Measurements from ENCODE around the gene SMAGP. TPM values are rescaled to one million over a fixed set of nuclear protein-coding genes. Genes with fewer than 3 reads are reported as not detected.
A peak's percentile ranks its signal among the peaks of the same experiment; 100 is the strongest.
"Not testable (repeated sequence)": the region's sequence is repeated elsewhere in the genome, so short reads cannot be mapped to it uniquely, and the experiment has no call there.

Gene SMAGP
- total RNA-seq, 1 donor from 2014 or later = 31.3 TPM

GRCh38 chr12:51281202-51281924, 11.1 kb upstream of the SMAGP start:
- Histone ChIP-seq H3K27me3 (ENCODE audit: low read depth) (no peaks in the 10 kb centered on the region), H3K27ac (no peak overlapping the region), H3K9me3 (no peaks in the 10 kb centered on the region), H3K4me1 (no peaks in the 10 kb centered on the region), H3K36me3 (peaks cover 7% of the 10 kb centered on the region), H3K4me3 (no peak overlapping the region)
- intact Hi-C loops (cut with DNase I) = no loop called here
- no peak for DNase-seq
- no peak for ATAC-seq
- no peak for TF ChIP-seq CTCF (IDR thresholded peaks at IDR 0.05)

GRCh38 chr12:51275088-51275487, 4.9 kb upstream of the SMAGP start:
- no peak overlapping the region for H3K27ac ChIP-seq
- ATAC-seq = no peak
- no peak for DNase-seq
- intact Hi-C loops (cut with DNase I) = no loop called here
- H3K27me3 ChIP-seq (ENCODE audit: low read depth) = no peaks in the 10 kb centered on the region
- peaks cover 7% of the 10 kb centered on the region for H3K4me1 ChIP-seq
- no peaks in the 10 kb centered on the region for H3K9me3 ChIP-seq
- TF ChIP-seq CTCF (IDR thresholded peaks at IDR 0.05) = no peak
- no peaks in the 10 kb centered on the region for H3K36me3 ChIP-seq
- no peak overlapping the region for H3K4me3 ChIP-seq

GRCh38 chr12:51272810-51273209, 2.6 kb upstream of the SMAGP start:
- not testable (repeated sequence) for H3K9me3 ChIP-seq

GRCh38 chr12:51270951-51271518, 820 bp upstream of the SMAGP start:
- no peak for DNase-seq
- H3K4me1 ChIP-seq = peaks cover 15% of the 10 kb centered on the region
- H3K27ac ChIP-seq = peak overlapping the region; percentile 80
- intact Hi-C loops (cut with DNase I) = no loop called here
- ATAC-seq = peak; percentile 2 to 39
- no peak for TF ChIP-seq CTCF (IDR thresholded peaks at IDR 0.05)
- H3K9me3 ChIP-seq = no peaks in the 10 kb centered on the region
- H3K27me3 ChIP-seq (ENCODE audit: low read depth) = no peaks in the 10 kb centered on the region
- no peaks in the 10 kb centered on the region for H3K36me3 ChIP-seq
- peak overlapping the region; percentile 74 for H3K4me3 ChIP-seq

More at GRCh38 chr12:51272810-51273209, 2.6 kb upstream of the SMAGP start:
- H3K27me3 ChIP-seq (ENCODE audit: low read depth); H3K36me3 ChIP-seq; H3K4me3 ChIP-seq; ATAC-seq; DNase-seq; intact Hi-C loops (cut with DNase I); H3K27ac ChIP-seq: not testable (repeated sequence)
- H3K4me1 ChIP-seq = peaks cover 15% of the 10 kb centered on the region

- TF ChIP-seq CTCF (IDR thresholded peaks at IDR 0.05) = peak; percentile 49
- ATAC-seq = peak; percentile 91
- DNase-seq = peak; percentile 81
- peaks cover 15% of the 10 kb centered on the region for H3K4me1 ChIP-seq
- no peaks in the 10 kb centered on the region for H3K27me3 ChIP-seq (ENCODE audit: low read depth)
- peak overlapping the region; percentile 80 for H3K27ac ChIP-seq
- H3K9me3 ChIP-seq = no peaks in the 10 kb centered on the region
- H3K4me3 ChIP-seq = peak overlapping the region; percentile 74
- intact Hi-C loops (cut with DNase I) = loop anchor here (2.0 kb wide), 1 partner anchor 71 kb away; no protein-coding TSS in a partner anchor
- H3K36me3 ChIP-seq = no peaks in the 10 kb centered on the region
Measured at GRCh38 chr12:51269174-51270066, 795 bp downstream of the SMAGP start.
